GM12878 (cell line): ENCODE measurements around the gene COMMD7. TPM values are rescaled to one million over a fixed set of nuclear protein-coding genes. Genes with fewer than 3 reads are reported as not detected.

ENCODE experiments used
- ATAC-seq: fragments of 200-7000 bp; cut with Tn5 transposase; 3 replicates; pipeline ENCODE4 v1.9.1; 2020; ENCODE audit warnings: mild to moderate bottlenecking, moderate library complexity
- BruUV-seq: library from RNA; stranded (reverse); fragments of 400-500 nt; replicated peaks from 2 replicates; lab custom pipeline; 2021; lab: Mats Ljungman, UMichigan
- CTCF ChIA-PET: fragments of 300-600 bp; sonication (Branson Sonifier 250); formaldehyde crosslinking; extraction: SDS; loops from one replicate; lab custom pipeline; 2021; ENCODE audit warnings: inconsistent platforms; lab: Yijun Ruan, JAX
- POLR2A ChIA-PET: fragments of 350-600 bp; formaldehyde crosslinking; extraction: SDS; loops from one replicate; lab custom pipeline; 2021; ENCODE audit warnings: inconsistent platforms; lab: Charles Lee
- RAD21 ChIA-PET: fragments of 300-600 bp; sonication (Branson Sonifier 250); formaldehyde crosslinking; loops from one replicate; lab custom pipeline; 2023; ENCODE audit warnings: antibody characterized with exemption; ENCODE audit not compliant: unreplicated experiment; lab: Charles Lee
- SMC1A ChIA-PET: fragments of 300-600 bp; sonication (Branson Sonifier 250); formaldehyde crosslinking; loops from one replicate; lab custom pipeline; 2023; ENCODE audit not compliant: unreplicated experiment, uncharacterized antibody; lab: Charles Lee
- DNase-seq: peaks from one replicate; pipeline ENCODE4 v3.0.0-alpha.2; 2011; ENCODE audit warnings: low read depth, low spot score
- FAIRE-seq: peaks from 3 replicates; lab custom pipeline; 2011; peaks lifted over from hg19 to GRCh38; lab: Jason Lieb, UNC
- H2AFZ ChIP-seq: 2 replicates; pipeline ENCODE4 v1.6.0; 2011; ENCODE audit warnings: low read depth, low read length, control low read depth; ENCODE audit not compliant: control insufficient read depth
- H3K27ac ChIP-seq: 2 replicates; pipeline ENCODE4 v1.5.1; 2011; ENCODE audit warnings: control low read depth; ENCODE audit not compliant: control insufficient read depth, insufficient read depth
- H3K27me3 ChIP-seq, 2 experiments: replicated peaks in 1 of 2; 2 replicates each; pipeline versions ENCODE4 v1.6.0 to v1.6.1; 2011; ENCODE audit warnings: low read length in 1 of 2; ENCODE audit not compliant: control insufficient read depth in 2 of 2, insufficient read depth in 2 of 2
- H3K36me3 ChIP-seq, 2 experiments: 2 replicates each; pipeline ENCODE4 v1.5.1; 2011; ENCODE audit warnings: low read length in 1 of 2; ENCODE audit not compliant: control insufficient read depth in 2 of 2, insufficient read depth in 2 of 2
- H3K4me1 ChIP-seq: 2 replicates; pipeline ENCODE4 v1.6.1; 2011; ENCODE audit warnings: mild to moderate bottlenecking, low read length, moderate library complexity, mixed read lengths; ENCODE audit not compliant: control insufficient read depth, insufficient read depth
- H3K4me2 ChIP-seq: 2 replicates; pipeline ENCODE4 v1.6.0; 2011; ENCODE audit warnings: control low read depth; ENCODE audit not compliant: control insufficient read depth, insufficient read depth
- H3K4me3 ChIP-seq: fragments of 200-600 bp; sonication (generic); 2 replicates; pipeline ENCODE4 v1.5.1; 2016
- H3K79me2 ChIP-seq: 2 replicates; pipeline ENCODE4 v1.6.0; 2011; ENCODE audit warnings: low read length; ENCODE audit not compliant: control insufficient read depth, insufficient read depth
- H3K9ac ChIP-seq: 2 replicates; pipeline ENCODE4 v1.8.0; 2011; ENCODE audit warnings: low read length, control low read depth, mixed read lengths; ENCODE audit not compliant: control insufficient read depth, insufficient read depth
- H3K9me3 ChIP-seq: replicated peaks from 3 replicates; pipeline ENCODE4 v1.5.1; 2011; ENCODE audit warnings: mild to moderate bottlenecking, low read length; ENCODE audit not compliant: control insufficient read depth, insufficient read depth
- H4K20me1 ChIP-seq: 2 replicates; pipeline ENCODE4 v1.6.0; 2011; ENCODE audit not compliant: control insufficient read depth, insufficient read depth
- CHD4 ChIP-seq: fragments of 200-600 bp; sonication (generic); IDR thresholded peaks from 2 replicates; pipeline ENCODE4 v1.6.1; 2016; ENCODE audit warnings: mild to moderate bottlenecking
- EED ChIP-seq: sonication (generic); IDR thresholded peaks from 2 replicates; pipeline ENCODE4 v1.6.1; 2016; ENCODE audit warnings: antibody characterized with exemption, low read depth
- EP300 ChIP-seq, 2 experiments: fragments of 150-350 bp in 1 of 2; IDR thresholded peaks; 2 replicates each; pipeline ENCODE4 v1.6.1; 2011 to 2012; ENCODE audit warnings: low read depth in 2 of 2, low read length in 2 of 2, borderline replicate concordance in 1 of 2, improper control_type of control experiment in 1 of 2, inconsistent platforms in 1 of 2; ENCODE audit not compliant: control insufficient read depth in 1 of 2
- ETV6 ChIP-seq, 2 experiments: fragments of 450-650 bp in 1 of 2; IDR thresholded peaks in 1 of 2; conservative IDR thresholded peaks in 1 of 2; 2 replicates each; pipeline ENCODE4 v1.6.1; 2014; ENCODE audit warnings: antibody characterized with exemption in 1 of 2, borderline replicate concordance in 1 of 2, low read depth in 1 of 2, mild to moderate bottlenecking in 1 of 2, moderate library complexity in 1 of 2
- HDGF ChIP-seq: fragments of 450-650 bp; IDR thresholded peaks from 2 replicates; pipeline ENCODE4 v1.6.1; 2016; ENCODE audit warnings: antibody characterized with exemption
- JUND ChIP-seq: IDR thresholded peaks from 2 replicates; pipeline ENCODE4 v1.6.1; 2012; ENCODE audit warnings: low read depth, mild to moderate bottlenecking, low read length, improper control_type of control experiment, moderate library complexity
- MEF2A ChIP-seq: IDR thresholded peaks from 2 replicates; pipeline ENCODE4 v1.6.1; 2011; ENCODE audit warnings: low read depth, mild to moderate bottlenecking, low read length, moderate library complexity; ENCODE audit not compliant: insufficient read depth
- MTA3 ChIP-seq: IDR thresholded peaks from 2 replicates; pipeline ENCODE4 v1.6.1; 2012; ENCODE audit warnings: low read length, inconsistent platforms, borderline replicate concordance
- MXI1 ChIP-seq: fragments of 150-350 bp; IDR thresholded peaks from 2 replicates; pipeline ENCODE4 v1.6.1; 2011; ENCODE audit warnings: low read depth, mild to moderate bottlenecking, inconsistent platforms, low read length, improper control_type of control experiment
- NBN ChIP-seq: fragments of 450-650 bp; IDR thresholded peaks from 2 replicates; pipeline ENCODE4 v1.6.1; 2016
- NFXL1 ChIP-seq: fragments of 450-650 bp; IDR thresholded peaks from 2 replicates; pipeline ENCODE4 v1.6.1; 2017; ENCODE audit warnings: antibody characterized with exemption, mild to moderate bottlenecking, borderline replicate concordance
- SMC3 ChIP-seq: IDR thresholded peaks from 2 replicates; pipeline ENCODE4 v1.6.1; 2011; ENCODE audit warnings: low read length, improper control_type of control experiment, borderline replicate concordance
- SPI1 ChIP-seq: IDR thresholded peaks from 2 replicates; pipeline ENCODE4 v1.6.1; 2011; ENCODE audit warnings: low read depth, mild to moderate bottlenecking, low read length, moderate library complexity, borderline replicate concordance; ENCODE audit not compliant: insufficient read depth
- STAT1 ChIP-seq: fragments of 450-650 bp; conservative IDR thresholded peaks from 2 replicates; pipeline ENCODE4 v1.6.1; 2014; ENCODE audit warnings: antibody characterized with exemption, mild to moderate bottlenecking
- WGBS: methylation state at CpG from one replicate; pipeline ENCODE4 v1.1.6; 2016; ENCODE audit warnings: low lambda C conversion rate; ENCODE audit not compliant: insufficient replicate concordance, insufficient coverage; ENCODE audit errors: missing lambda C conversion rate; 5-methylcytosine and 5-hydroxymethylcytosine counted together
- in situ Hi-C: fragments of 300-500 bp; cut with MboI; formaldehyde crosslinking; loops from 9 replicates; pipeline ENCODE4 v1.14.3; 2018; ENCODE audit warnings: mixed read lengths
- intact Hi-C: fragments of 100-400 bp; cut with micrococcal nuclease; formaldehyde crosslinking; loops from one replicate; pipeline ENCODE4 v1.14.2; 2022; ENCODE audit not compliant: unreplicated experiment
- polyA plus RNA-seq, 11 experiments: library from polyadenylated mRNA; depleted of rRNA in 4 of 11; unstranded in 6 of 11; stranded (reverse) in 5 of 11; fragments of >200 nt; fragmentation: Nextera tagmentation in 4 of 11; fragmentation: Illumina TruSeq in 1 of 11; extraction: Ambion mirVana in 4 of 11; extraction: Trizol in 1 of 11; gene quantifications; 1 replicate in 1 of 11; 2 replicates in 10 of 11; pipeline versions ENCODE4 v1.2.1 to v1.2.3, GENCODE V29; 2011 to 2016; ENCODE audit warnings: inconsistent platforms in 2 of 11, missing spikeins in 2 of 11, low read depth in 1 of 11
- total RNA-seq, 4 experiments: library from RNA; depleted of rRNA in 3 of 4; stranded (reverse); fragments of >200 nt in 3 of 4; fragmentation: Illumina TruSeq in 1 of 4; extraction: Trizol in 1 of 4; gene quantifications; 2 replicates each; pipeline versions ENCODE4 v1.2.1 to v1.2.3, GENCODE V29; 2013 to 2021

Gene COMMD7
- total and polyA plus RNA-seq, 10 of the 15 experiments (the other 5 are each of a cell fraction or from before 2014, with no cell fraction given) = 9.1 to 61.0 (median 27.7) TPM

DNA sequence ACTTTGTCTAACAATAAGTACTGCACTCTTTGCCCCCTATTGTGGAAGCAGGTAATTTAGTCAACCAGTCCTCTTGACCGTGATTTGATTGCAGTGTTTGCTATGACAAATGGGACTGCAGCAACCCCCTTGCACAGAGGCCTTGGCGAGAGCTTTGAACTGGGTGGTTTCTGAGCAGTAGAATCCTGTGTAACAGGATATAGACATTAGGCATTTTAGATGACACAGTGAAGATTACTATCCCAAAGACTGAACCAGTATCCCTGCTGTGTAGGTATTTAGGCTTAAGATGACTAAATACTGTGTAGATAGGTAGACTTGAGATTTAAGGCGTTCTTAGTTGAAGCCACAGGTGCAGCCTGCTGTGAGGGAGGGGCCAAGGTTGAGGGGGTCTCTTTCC lies 28.8 kb upstream of the COMMD7 start:
- no peaks in the 10 kb centered on the region for H3K36me3 ChIP-seq
- ChIA-PET CTCF (no interaction called here), RAD21 (no interaction called here), POLR2A (no interaction called here), SMC1A (no interaction called here)
- TF ChIP-seq MXI1 = no peak
- TF ChIP-seq NBN = no peak
- no peak for TF ChIP-seq MEF2A
- TF ChIP-seq NFXL1 = no peak
- no peak for TF ChIP-seq HDGF
- TF ChIP-seq MTA3 = no peak
- TF ChIP-seq STAT1 = no peak
- no peak for TF ChIP-seq SPI1
- no peak for TF ChIP-seq EP300 (IDR thresholded peaks at IDR 0.05; ENCODE audit: borderline replicate concordance in 1 of 2, control insufficient read depth in 1 of 2, low read depth in 2 of 2, low read length in 2 of 2)
- TF ChIP-seq CHD4 = no peak
- no peak for TF ChIP-seq SMC3
- no peak for TF ChIP-seq ETV6 (conservative IDR thresholded peaks at IDR 0.05 in 1 of 2, IDR thresholded peaks at IDR 0.05 in 1 of 2; ENCODE audit: borderline replicate concordance in 1 of 2, low read depth in 1 of 2)
- no peak for TF ChIP-seq EED
- TF ChIP-seq JUND = no peak
- H3K27me3 ChIP-seq = no peaks in the 10 kb centered on the region
- BruUV-seq = no TSS peak
- no peaks in the 10 kb centered on the region for H3K9me3 ChIP-seq
- no peak for ATAC-seq
- H3K27ac ChIP-seq = no peak overlapping the region
- WGBS = 65% methylated on average over 3 of the region's 3 CpGs
- in situ Hi-C loops = no loop called here
- intact Hi-C loops = no loop called here
- no peak for DNase-seq
- H4K20me1 ChIP-seq = no peaks in the 10 kb centered on the region
- H3K4me2 ChIP-seq = no peak overlapping the region
- H3K4me3 ChIP-seq = no peak overlapping the region
- H2AFZ ChIP-seq = no peak overlapping the region
- no peak for FAIRE-seq
- no peak overlapping the region for H3K9ac ChIP-seq
- no peaks in the 10 kb centered on the region for H3K79me2 ChIP-seq
- peaks cover 9% of the 10 kb centered on the region for H3K4me1 ChIP-seq
